ENCODE measurements around the gene GRID1.

Gene GRID1

GRCh38 chr10:85600026-85600743, 766.4 kb downstream of the GRID1 start:
- DNase-seq, result no peak

DNA sequence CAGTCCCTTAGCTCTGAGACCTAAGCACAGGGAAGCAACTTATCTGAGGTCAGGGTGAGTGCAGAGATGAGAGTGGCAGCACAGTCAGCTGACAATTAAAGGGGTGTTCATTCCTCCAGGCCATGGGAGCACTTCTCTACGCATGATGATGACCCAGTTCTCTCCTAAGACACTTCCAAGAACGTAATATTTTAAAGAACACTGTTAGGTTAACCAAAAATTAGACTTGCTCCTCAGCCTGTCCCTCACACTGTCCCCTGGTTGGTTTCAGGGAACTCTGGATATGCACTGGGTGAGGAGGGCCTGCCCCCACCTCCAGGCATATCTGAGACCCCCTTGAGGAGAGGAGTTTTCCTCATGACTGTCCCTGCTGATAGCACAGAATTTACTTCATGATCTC, 767.5 kb downstream of the GRID1 start:
- no peak for DNase-seq

DNA sequence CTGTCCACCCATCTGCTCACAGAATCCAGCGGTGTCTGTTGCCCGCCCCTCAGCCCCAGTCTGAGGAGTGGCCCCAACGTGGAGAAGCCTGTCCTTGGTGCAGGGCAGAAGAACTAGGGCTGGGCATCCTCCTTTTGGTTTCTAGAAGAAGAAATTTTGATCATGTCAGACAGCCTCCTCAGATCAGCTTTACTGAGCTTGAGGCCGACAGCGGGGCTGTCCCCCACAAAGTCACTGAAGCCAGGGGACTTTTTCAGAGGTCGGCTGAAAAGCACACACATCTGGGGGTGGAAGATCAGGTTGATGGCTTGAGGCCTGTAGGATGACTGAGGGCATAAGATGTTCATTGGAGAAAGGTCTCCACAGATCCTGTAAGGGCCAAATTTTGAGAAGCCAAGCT, 767.9 kb downstream of the GRID1 start:
- no peak for DNase-seq

- DNase-seq, result no peak
These were observed 769.6 kb downstream of the GRID1 start for GRCh38 chr10:85597006-85597405.

- no peak for DNase-seq
These were observed 770.2 kb downstream of the GRID1 start for GRCh38 chr10:85596389-85596788.

DNA sequence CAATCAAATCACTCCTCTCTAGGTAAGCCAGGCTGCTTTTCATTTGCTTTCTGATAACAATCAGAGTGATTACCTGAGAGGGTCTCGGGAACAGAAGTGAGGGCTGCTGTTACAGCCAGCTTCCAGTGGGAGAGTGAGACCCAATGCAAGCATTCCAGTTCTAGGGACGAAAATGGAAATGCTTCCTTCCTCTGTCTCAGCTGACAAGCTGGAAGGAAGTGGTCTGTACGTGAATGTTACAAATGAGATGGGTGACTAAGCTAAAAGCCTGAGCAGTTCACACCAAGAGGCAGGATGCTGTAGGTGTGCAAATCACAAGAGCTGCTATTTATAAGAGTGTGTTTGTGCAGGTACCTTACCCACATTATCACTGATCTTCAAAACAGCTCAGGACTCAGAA, 772.4 kb downstream of the GRID1 start:
- DNase-seq, result no peak

- DNase-seq, result no peak
These were observed 773.3 kb downstream of the GRID1 start for GRCh38 chr10:85593226-85593772.

DNA sequence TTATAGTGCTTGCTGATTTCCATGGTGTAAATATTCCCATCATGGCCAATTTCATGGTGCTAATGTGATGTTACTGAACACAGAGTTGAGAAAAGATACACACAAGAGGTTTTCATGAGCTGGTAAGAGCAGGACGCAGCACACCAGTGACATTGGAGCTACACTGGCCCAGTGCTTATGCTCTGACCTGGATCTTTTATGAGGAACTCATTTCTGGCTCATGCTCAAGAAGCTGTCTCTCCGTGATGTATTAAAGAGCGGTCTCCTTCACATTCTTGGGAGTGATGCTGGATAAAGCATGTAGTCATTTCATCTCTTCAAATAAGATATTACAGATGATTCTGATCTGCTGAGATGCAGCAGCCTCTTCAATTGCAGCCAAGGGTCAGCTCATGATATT, 785.2 kb downstream of the GRID1 start:
- no peak for DNase-seq

GRCh38 chr10:85580585-85580984, 786.0 kb downstream of the GRID1 start:
- DNase-seq, result no peak

- no peak for DNase-seq
These were observed 787.7 kb downstream of the GRID1 start for GRCh38 chr10:85578860-85579259.

DNA sequence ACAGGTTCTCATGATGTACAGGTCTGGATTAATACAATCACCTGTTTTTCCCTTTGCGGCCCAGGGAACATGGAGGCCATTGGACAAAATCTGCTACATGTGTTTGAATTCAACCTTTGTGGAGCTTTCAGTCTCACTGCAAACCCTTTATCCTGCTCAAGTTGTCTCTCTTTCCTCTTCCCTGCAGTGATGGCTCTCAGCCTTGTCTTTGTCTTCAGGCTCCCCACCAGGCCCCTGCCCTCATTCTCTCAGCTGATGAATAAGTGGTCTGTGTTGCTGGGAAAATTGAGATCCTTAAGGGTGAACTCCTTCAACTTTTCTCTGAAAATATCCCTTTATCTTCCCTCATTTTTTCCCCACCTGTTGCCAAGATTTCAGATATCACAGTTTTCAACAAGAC, 791.2 kb downstream of the GRID1 start:
- DNase-seq, result no peak

DNA sequence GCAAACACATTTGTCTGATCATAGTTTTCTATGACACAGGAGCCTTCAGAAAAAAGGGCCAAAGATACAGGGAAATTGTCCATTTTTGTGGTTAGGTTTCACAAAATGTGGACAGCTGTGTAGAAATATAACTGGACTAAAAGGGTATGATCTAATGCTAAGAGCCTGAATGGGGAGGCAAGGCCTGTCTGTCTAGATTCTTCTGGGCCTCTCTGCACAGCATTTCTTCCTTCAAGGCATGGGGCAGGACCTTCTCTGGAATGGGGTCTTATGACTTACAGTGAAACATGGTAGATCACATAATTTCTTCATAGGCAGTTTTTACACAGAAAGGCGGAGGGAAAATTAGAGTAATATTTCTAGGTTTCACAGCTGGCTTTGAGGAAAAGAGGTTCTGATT, 795.7 kb downstream of the GRID1 start:
- no peak for DNase-seq

GRCh38 chr10:85565381-85565780, 801.2 kb downstream of the GRID1 start:
- no peak for DNase-seq

DNA sequence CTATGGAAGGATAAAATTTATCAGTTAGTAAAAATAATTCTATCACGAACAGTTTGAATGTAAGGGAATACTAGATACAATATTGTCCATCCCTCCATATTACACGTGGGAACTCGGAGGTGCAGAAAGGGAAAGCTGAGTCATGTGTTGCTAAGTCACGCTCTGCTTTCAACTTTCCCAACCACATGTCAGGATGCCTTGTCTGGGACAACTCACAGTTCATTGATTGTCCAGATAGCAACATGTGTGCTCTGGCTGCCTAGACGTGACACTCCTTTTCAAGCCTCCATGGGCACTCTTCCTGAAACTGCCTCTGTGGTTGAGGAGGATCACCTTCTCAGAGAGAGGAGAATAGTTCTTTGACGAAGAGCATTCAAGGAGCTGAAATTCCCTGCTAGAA, 808.1 kb downstream of the GRID1 start:
- DNase-seq, result no peak

DNA sequence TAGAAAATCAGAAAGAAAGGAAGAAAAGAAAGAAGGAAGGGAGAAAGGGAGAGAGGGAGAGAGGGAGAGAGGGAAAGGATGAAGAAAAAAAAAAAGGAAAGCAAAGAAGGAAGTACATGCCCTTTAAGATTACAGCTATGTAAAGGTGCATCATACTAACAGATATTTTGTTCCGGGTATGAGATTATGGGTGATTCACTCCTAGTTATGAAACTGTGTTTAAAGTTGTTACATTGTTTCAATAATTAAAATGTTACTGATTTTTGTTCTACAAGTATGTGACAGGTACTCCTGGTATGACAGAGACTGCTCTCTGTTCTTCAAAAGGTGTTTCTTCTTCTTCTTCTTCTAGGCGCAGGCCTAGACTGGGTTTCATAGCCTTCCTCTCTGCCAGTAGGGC, 808.9 kb downstream of the GRID1 start:
- DNase-seq, result no peak

- no peak for DNase-seq
These were observed 809.5 kb downstream of the GRID1 start for GRCh38 chr10:85557077-85557476.

Data from NCI-H1930 (cell line).